Stomach (tissue), 4 donors: Measurements from ENCODE around the gene GPR63.

Experiments used
- CTCF ChIP-seq, 7 experiments: fragments of 450-650 bp in 4 of 7; fragments of 200-600 bp in 3 of 7; sonication (generic) in 3 of 7; IDR thresholded peaks; one replicate each; pipeline ENCODE4 v1.5.1; 2016 to 2019; ENCODE audit warnings: antibody characterized with exemption in 7 of 7, control low read depth in 2 of 7, mild to moderate bottlenecking in 1 of 7
- EP300 ChIP-seq: sonication (generic); formaldehyde crosslinking; IDR thresholded peaks from one replicate; pipeline ENCODE4 v1.6.1; 2017; ENCODE audit warnings: antibody characterized with exemption
- POLR2A ChIP-seq, 4 donors: fragments of 450-650 bp; IDR thresholded peaks; one replicate each; pipeline ENCODE4 v1.6.1; 2016; ENCODE audit warnings: antibody characterized with exemption in 4 of 4, control low read depth in 2 of 4, mild to moderate bottlenecking in 1 of 4, moderate library complexity in 1 of 4

- no peak for TF ChIP-seq CTCF (IDR thresholded peaks at IDR 0.05)
- no peak for TF ChIP-seq POLR2A (IDR thresholded peaks at IDR 0.05)
- no peak for TF ChIP-seq EP300
These were observed 74.7 kb downstream of the GPR63 start for GRCh38 chr6:96762599-96762998.
